ENCODE data around the gene TMEM181.

- TF ChIP-seq CTCF (conservative IDR thresholded peaks at IDR 0.05; ENCODE audit: low read depth in 2 of 2) (no peak), ZNF462 (CRISPR knock-in tag; IDR thresholded peaks at IDR 0.05) (no peak), REST (IDR thresholded peaks at IDR 0.05; ENCODE audit: unreplicated experiment) (no peak), CREB1 (CRISPR knock-in tag; IDR thresholded peaks at IDR 0.05; ENCODE audit: low read depth) (no peak), JUNB (IDR thresholded peaks at IDR 0.05; ENCODE audit: unreplicated experiment) (no peak), EZH2phosphoT487 (IDR thresholded peaks at IDR 0.05; ENCODE audit: unreplicated experiment) (no peak), POLR2AphosphoS5 (IDR thresholded peaks at IDR 0.05; ENCODE audit: low read depth) (no peak)
Observed at GRCh38 chr6:158672726-158673125, 112.8 kb downstream of the TMEM181 start.

All from GM23338 (cell line).